NCI-H2171 treated with DMSO at 0.1 percent for 48 hours (cell line): ENCODE measurements around the gene SMIM14.
A peak's percentile ranks its signal among the peaks of the same experiment; 100 is the strongest.
"Not testable (repeated sequence)": the region's sequence is repeated elsewhere in the genome, so short reads cannot be mapped to it uniquely, and the experiment has no call there.

ENCODE experiments used
- DNase-seq: peaks from one replicate; lab custom pipeline; 2025; lab: John Stamatoyannopoulos, UW

The SMIM14 gene

DNA sequence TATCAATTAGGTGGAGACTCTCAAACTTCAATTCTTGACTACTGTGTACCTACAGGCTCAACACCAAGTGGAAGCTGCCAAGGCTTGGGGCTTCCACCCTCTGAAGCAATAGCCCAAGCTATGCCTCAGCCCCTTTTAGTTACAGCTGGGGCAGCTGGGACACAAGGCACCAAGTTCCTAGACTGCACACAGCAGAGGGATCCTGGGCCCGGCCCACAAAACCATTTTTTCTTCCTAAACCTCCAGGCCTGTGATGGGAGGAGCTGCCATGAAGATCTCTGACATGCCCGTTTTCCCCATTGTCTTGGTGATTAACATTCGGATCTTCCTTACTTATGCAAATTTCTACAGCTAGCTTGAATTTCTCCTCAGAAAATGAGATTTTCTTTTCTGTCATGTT, 108.0 kb downstream of the SMIM14 start:
- no peak for DNase-seq

DNA sequence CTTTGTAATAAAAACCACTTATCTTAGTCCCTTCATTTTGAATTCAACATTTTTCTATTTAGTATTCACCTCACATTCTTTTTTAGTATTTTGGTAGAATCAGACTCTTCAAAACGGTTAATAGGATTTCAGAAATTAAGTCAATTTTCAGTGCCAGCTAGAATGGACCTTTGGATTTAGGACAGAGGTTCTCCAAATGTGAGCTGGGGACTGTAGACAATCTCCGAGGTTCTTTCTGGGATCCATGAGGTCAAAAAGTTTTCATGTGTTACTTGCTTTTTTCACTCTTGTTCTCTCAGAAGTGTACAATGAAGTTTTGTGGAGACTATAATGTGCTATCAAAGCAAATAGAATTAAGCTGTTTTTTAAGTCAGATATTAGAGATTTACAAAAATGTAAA, 109.1 kb downstream of the SMIM14 start:
- DNase-seq, result no peak

DNA sequence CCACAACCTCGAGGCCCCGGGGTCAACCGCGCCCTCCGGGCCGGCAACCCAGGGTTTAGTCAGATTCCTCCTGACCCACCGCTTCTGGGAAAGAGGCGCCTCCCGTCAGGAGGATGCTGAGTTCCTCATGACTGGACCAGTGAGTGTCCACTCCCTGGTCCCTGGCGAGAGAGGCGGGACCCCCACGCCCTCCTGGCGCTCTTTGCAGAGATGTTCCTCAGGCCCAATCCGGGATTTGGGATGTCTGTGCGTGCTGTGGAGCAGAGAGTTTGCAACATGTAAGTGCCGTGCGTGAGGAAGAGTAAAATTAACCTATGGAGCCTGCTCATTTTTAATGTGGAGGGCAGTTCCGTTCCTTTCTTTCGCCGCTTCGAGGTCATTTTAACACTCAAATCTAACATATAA, 110.6 kb downstream of the SMIM14 start:
- DNase-seq, result no peak

DNA sequence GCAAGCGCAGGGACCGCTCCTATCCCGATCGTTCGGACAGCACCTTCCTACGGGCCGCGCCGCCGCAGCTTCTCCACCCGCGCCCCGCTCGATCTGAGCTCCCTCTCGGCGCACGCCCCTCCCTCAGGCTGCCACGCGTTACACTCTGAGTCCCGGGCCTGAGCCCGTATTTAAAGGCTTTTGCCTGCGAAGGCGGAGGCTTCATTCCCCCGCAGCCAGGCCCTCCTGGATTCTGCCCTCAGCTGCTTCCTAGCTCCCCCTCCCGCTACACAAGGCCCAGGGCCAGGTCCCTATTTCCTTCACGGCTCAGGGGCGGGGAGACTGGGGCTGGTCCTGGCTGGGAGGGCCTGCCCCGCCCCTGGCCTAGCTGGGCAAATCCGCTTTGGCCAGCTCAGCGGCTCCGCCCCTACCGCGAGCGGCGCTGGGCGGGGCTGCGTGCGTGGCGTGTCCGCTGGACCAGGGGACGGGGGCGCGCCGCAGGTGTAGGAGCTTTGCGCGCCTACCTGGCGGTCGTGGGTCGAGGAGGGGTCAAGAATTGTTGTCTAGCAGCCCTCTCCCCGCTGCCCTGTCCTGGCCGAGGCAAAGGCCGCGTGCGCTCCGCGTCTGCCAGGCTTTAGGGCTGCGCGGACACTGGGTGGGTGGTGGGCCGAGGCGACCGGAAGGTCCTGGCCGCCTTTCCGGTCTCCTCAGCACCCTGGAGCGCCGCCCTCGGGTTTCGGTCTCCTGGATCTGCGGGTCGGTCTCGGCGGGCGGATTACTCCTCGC, 111.2 kb downstream of the SMIM14 start, which contains the start of gene UGDH:
Gene UGDH, minus strand, starts transcription at position 144 of the 765 bp plus-strand sequence. CDS start 5,927 bp downstream, outside the sequence.
- peak; percentile 88 for DNase-seq

DNA sequence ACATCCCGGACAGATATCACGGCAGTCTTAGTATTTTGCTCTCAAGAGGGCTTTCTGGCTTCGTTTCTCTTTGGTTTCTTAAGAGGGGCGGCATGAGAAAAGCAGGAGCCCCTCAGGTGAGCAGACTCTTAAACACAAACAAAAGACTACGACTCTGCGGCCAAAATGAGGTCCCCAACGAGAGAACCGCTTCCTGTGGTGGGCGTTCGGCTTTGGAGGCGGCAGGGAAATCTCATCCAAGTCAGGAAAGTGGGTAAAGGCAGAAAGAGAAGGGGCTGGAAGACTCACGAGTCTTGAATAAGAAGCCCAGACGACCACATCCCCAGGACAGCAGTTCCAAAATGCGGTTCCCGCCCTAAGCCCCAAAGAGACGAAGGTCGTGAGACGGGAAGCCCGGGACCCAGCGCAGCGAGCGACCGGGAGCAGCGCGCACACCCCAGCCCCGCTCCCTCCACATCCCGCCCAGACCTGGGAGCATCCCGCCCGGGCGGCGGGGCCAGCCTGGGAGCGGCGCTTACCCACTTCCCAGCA, 111.8 kb downstream of the SMIM14 start:
- DNase-seq, result peak; percentile 40

DNA sequence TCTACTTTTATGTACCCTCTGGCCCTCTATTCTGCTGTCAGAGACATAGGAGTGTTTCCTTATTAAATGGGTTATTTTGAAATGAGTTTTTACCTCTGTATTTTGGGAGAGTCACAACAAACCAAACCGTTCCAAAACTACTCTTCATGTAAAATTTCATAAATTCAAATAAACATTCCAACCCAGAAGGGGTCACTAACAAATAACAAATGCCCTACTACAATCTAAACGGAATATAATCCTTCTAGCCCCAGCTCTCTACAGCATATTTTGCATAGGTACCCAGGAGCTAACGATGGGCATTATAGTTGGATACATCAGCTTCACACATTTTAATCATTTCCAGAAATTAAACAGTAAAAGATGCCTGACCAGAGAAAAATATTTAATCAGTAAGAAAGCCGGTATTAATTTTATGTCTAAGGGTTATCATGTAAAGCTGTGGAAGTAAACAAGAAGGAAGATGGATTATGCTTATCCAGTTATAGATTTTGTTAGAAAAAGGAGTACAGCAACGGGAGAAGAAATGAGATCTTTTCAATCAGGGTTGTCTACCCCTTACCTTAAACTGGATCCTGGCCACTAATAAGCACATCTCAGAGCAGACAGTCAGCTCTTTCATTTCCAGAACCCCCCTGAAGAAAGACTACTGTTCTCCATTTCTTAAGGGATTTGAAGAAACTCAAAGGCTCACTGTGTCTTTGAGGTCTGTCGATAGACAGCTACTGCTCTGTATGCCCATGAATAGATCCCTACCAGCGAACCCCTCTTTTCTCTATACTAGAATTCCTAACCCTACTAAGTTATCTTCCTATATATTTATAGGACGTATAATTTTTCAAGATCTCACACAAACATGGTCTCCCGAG, 112.6 kb downstream of the SMIM14 start:
- DNase-seq, result no peak

DNA sequence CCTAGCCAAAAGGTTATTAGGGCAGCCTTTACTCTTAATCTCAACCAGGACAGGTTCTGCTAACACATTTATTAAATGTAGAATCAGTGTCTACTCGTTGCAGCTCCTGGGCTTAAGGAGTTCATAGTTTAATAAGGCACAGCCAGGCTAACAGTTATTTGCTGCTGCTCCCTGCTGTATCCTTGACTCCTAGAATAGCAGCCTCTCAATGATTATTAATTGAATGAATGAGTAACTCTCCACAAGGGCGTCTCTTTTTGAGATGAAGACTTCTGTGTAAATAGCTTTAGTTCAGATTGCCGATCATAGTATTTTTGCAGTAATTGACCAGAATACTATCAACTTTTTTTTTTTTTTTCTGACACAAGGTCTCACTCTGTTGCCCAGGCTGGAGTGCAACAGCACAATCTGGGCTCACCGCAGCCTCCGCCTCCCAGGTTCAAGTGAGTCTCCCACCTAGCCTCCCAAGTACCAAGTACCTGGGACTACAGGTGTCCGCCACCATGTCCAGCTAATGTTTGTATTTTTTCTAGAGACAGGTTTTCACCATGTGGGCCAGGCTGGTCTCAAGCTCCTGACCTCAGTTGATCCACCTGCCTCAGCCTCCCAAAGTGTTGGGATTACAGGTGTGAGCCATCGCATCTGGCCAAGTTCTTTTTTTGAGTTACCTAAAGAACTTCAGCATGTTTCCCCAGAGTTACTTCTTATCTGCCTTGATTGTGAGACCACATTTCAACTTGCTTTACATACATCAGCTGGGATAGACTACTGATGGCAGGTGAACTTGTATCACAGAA, 114.3 kb downstream of the SMIM14 start:
- DNase-seq, result no peak

DNA sequence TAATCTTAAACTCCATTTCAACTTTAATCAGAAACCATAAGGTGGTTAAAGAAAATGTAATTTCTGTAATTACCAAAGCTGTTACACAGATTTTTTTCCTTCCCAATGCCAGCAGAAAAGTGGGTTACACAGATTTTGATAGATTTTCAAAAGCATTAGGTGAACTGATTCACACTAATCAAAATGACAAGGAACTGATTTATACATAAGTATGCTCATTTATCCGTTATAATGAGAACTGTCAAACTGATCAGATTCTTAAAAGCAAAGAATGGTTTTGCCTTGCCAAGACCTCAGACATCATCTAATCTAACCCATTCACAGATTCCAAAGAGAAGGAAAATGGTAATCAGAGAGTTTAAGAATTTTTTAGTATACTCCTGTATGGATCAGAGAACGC, 116.6 kb downstream of the SMIM14 start:
- no peak for DNase-seq

DNA sequence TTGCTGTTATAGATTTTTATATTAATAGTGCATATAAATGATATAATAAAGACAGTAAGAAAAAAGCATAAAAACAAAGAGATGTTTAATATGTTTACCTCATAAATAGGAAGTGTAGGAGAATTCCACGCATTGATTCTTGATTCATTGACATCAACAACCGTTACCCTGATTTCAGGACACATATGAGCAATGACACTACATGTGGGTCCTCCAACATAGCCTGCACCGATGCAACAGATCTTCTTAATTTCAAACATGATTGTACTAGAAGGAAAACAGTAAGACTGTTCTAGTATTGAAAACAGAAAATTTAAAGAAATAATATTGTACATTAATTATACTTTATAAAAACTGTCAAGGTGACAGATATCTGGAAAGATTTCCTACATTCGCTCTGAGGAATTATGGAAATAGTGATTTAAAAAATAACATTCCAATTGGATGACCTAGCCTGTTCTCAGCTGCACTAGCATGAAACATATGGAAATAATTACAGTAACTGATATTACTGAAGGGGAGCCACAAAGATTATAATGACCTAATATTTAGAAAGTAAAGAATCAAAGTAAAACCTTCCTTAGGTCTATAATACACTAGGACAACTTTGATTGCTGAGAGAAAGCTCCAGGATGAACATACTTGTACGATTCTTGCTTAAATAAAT, 117.3 kb downstream of the SMIM14 start:
- no peak for DNase-seq

DNA sequence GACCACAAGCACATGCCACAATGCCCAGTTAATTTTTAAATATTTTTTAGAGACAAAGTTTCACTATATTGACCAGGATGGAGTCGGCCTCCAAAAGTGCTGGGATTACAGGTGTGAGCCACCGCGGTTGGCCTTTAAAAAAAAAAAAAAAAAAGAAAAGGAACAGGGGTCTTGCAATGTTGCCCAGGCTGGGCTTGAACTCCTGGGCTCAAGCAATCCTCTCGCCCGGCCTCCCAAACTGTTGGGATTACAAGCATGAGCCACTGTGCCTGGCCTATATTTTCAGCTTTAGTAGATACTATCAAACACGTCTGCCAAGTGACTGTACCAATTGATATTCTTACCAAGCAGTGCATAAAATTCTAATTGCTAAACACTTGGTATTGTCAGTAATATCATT, 120.2 kb downstream of the SMIM14 start:
- DNase-seq, result no peak

DNA sequence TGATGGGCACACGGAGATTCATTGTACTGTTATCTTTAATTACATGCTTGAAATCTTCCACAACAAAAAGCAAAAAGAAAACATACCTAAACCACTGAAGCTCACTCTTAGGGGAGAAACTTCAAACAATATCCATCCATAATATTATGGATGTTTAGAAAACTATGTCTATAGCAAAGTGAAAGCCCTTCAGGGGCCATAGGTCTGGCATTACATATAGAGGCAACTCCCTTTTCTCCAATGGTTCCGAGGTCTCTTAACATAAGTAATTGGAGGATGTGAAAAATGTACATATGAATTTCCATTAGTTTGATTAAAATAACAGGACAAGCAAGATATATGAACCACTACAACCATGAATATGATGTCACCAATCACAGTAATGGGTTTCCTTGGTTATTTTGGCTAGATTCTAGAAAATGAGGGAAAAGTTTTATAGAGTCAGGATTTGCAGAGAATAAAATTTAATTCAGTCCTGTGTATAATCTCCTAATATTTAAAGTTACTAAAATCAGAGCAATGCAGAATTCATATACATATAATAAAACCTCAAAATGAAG, 122.2 kb downstream of the SMIM14 start:
- DNase-seq, result no peak

DNA sequence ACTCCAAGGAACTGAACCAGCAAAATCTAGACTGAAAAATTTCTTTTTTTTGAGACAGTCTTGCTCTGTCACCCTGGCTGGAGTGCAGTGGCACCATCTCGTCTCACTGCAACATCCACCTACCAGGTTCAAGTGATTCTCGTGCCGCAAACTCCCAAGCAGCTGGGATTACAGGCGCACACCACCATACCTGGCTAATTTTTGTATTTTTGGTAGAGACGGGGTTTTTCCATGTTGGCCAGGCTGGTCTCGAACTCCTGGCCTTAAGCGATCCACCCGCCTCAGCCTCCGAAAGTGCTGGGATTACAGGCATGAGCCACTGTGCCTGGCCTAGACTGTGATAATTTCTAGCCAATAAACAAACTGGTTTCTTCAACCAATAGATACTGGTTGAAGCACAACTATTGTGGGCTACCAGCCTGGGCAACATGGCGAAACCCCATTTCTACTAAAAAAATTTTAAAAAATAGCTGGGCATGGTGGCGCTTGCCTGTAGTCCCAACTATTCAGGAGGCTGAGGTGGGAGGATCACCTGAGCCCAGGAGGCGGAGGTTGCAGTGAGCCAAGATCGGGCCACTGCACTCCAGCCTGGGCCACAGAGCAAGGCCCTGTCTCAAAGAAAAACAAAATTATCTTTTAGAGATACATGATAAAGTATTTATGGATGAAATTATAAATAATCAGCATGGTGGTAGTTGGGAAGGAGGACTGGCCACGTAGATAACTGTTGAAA, 122.8 kb downstream of the SMIM14 start:
- not testable (repeated sequence) for DNase-seq

DNA sequence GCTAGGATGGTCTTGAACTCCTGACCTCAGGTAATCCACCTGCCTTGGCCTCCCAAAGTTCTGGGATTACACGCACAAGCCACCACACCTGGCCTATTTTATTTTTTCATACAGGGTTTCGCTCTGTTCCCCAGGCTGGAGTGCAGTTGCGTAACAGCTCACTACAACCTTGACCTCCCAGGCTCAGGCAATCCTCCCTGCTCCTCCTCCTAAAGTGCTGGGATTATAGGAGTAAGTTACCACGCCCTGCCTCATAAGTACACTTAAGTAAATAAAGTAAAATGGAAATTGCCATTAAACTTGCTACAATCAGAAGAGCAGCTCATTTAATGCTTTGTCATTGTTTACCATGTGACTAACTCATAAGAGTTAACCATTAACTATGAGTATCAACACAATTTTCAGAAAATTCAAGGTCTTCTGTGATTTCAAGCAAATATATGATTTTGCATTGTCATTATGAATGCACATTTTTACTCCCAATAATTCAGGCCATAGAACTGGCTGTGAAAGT, 123.7 kb downstream of the SMIM14 start:
- DNase-seq, result no peak

DNA sequence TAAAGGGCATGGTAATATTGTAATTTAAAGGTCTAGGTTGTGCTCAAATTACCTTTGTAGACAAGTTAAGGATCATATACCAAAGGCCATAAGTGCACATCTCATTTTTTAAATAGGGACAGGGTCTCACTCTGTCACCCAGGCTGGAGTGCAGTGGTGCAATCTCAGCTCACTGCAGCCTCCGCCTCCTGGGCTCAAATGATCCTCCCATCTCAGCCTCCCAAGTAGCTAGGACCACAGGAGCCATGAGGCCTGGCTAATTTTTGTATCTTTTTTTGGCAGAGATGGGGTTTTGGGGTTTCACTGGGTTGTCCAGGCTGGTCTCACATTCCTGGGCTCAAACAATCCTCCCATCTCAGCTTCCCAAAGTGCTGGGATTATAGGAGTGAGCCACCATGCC, 124.4 kb downstream of the SMIM14 start:
- not testable (repeated sequence) for DNase-seq

DNA sequence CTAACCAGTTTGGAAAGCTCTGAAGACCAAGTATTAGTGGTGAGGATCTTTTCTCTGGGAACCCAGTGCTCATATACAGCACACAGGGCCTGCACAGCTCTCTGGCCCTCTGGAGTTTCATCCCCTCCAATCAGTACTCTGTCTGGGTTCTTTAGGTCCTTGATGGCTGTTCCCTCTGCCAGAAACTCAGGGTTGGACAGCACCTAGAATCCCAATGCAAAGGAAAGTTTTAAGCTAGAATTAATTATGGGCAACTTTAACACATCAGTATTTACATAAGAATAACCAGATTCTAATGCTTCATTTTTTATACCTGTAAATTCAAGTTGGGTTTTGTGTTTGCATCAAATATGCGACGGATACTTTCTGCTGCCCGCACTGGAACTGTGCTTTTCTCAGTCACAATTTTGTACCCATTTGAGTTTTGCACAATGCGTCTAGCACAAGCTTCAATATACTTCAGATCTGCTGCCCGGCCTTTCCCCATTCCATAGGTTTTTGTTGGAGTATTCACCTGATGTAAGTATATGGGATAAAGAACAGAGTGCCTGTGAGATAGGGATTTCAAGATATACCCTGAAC, 128.2 kb downstream of the SMIM14 start:
- DNase-seq, result no peak

DNA sequence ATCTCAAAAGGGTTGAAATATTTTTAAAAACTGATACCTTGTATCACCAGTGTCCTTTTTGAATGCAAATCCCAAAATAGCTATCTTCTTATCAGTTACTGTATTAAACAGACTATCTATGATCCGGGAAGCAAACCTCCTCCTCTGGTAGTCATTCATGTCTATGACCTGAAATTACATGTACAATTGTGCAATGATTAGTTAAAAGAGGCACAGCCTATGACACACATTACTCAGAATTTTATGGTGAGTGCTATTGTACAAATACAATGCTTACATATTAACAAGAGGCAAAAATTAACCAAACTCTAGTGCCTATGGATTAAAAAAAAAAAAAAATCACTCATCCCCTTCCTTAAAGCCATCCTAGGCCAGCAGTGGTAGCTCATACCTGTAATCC, 133.1 kb downstream of the SMIM14 start:
- no peak for DNase-seq

DNA sequence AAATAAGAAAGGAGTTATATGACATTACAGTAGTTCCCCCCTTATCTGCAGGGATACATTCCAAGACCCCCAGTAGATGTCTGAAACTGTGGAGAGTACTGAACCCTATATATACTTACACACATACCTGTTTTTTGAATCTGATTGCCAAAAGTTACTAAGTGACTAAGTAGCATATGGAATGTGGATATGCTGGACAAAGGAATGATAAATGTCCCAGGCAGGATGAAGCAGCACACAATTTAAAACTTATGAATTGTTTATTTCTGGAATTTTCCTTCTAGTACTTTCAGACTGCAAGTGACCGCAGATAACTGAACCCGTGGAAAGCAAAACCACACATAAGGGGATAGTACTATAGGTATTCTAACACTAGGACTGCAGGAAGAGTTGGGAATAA, 134.1 kb downstream of the SMIM14 start:
- DNase-seq, result no peak

DNA sequence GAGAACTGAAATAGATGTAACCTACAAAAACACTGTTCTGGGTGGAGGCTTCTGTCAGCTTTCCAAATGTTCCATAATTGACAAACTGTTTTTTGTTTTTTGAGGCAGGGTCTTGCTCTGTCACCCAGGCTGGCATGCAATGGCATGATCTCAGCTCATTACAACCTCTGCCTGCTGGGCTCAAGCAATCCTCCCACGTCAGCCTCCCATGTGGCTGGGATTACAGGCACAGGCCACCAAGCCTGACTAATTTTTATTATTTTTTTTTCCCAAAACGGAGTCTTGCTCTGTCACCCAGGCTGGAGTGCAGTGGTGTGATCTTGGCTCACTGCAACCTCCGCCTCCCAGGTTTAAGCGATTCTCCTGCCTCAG, 136.0 kb downstream of the SMIM14 start:
- not testable (repeated sequence) for DNase-seq

DNA sequence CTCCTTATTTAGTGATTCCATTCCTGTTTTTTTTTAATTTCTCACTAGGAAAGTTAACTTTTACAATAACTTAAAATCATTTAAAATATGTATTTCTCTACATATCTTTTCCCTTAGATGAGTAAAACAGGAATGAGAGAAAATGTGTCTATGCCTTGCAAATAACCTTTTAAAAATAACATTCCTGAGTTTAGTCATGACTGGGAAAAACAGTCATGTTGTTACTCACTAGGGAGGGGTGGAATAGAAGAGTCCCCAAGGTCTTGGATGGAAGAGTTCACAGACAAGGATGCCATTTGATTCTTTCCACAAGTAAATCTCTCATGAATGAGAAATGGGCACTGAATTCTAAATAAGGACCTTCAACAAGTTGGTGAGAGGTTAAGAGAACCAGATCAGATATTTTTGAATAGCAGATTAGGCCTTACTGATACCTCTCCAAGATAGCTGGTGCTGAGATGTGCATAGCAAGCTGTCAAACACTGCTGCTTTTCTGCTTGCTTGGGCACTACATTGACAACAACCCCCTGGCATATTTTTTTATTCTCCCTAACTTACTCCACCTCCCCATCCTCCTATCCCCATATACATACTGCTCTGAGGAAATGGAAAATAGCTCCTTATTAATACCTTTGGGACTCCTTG, 136.5 kb downstream of the SMIM14 start:
- no peak for DNase-seq

DNA sequence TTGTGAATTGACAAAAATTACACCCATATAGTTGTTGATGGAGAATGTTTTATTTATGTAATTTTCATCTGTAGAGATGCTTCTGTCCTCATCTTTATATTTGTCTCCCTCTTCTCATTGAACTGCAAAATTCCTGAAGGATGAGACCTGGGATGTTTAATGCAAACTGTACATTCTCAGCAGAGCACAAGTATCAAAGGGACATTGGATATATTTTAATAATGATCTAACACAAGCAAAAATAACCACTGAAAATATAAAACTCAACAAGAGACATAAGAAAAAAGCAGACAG, 140.0 kb downstream of the SMIM14 start:
- DNase-seq, result no peak
